GM12873 (cell line): ENCODE measurements around the gene MYRFL.

Experiments
- TF ChIP-seq, protein P1 (sequence below): IDR thresholded peaks from 2 replicates; pipeline ENCODE4 v1.5.1; 2012; ENCODE audit warnings: low read depth, mild to moderate bottlenecking, moderate library complexity, low read length, control low read depth; ENCODE audit not compliant: insufficient read depth; ENCODE audit errors: missing control alignments

MYRFL gene

GRCh38 chr12:69910694-69911093 is 85.7 kb downstream of the MYRFL start:
- TF ChIP-seq, protein P1, sequence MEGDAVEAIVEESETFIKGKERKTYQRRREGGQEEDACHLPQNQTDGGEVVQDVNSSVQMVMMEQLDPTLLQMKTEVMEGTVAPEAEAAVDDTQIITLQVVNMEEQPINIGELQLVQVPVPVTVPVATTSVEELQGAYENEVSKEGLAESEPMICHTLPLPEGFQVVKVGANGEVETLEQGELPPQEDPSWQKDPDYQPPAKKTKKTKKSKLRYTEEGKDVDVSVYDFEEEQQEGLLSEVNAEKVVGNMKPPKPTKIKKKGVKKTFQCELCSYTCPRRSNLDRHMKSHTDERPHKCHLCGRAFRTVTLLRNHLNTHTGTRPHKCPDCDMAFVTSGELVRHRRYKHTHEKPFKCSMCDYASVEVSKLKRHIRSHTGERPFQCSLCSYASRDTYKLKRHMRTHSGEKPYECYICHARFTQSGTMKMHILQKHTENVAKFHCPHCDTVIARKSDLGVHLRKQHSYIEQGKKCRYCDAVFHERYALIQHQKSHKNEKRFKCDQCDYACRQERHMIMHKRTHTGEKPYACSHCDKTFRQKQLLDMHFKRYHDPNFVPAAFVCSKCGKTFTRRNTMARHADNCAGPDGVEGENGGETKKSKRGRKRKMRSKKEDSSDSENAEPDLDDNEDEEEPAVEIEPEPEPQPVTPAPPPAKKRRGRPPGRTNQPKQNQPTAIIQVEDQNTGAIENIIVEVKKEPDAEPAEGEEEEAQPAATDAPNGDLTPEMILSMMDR: no peak

GRCh38 chr12:69913526-69913925 is 88.5 kb downstream of the MYRFL start:
- TF ChIP-seq, protein P1: no peak

- TF ChIP-seq, protein P1: no peak
These were observed 90.9 kb downstream of the MYRFL start for GRCh38 chr12:69915964-69916363.

DNA sequence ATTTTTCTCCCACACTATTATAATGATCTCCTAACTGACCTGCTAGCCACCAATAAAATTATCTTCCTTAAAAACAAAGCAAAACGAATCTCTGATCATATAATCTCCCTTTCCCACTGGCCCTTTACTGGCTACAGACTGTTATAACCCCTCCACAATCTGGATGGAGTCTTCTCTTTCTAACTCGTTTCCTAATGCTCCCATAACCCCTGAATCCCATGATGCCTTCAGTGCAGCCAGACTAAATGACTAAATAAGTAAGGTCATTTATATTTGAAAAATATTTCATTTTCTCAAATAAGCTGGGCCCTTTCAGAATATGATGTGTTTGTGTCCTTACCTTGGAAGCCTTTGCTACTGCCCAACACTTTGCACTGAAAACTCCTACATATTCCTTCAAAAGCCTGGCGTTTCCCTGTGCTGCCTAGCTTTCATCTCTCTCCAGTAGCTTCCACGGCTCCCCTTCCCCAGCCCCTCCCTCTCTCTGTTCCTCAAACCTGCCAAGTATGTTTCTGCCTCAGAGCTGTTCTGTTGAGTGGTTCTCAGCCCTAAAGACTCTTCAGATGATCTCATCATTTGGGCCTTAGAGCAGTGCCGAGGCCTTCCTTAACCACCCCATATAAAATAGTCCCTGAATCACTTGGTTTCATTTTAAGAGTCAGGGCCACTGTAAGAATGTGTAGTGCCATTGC is 91.7 kb downstream of the MYRFL start:
- TF ChIP-seq, protein P1: no peak

- TF ChIP-seq, protein P1: no peak
These were observed 93.3 kb downstream of the MYRFL start for GRCh38 chr12:69918287-69918686.

DNA sequence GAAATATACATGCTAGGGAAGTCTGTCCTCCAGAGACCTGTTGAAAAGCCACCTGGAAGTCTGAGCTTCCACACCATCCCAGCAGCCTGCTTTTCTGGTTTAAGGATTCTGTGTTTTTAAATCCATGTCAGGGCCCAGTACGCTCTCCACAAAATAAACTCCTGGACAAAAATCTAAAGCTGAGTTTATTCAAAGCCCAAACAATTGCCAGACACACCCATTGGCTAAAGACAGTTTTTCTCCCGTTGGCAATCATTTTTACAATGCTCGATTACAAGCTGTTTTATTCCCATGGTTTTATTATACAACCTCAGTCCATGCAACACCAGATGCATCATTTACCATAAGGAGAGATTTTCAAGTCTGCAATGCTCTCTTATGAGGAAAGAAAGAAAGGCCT is 94.5 kb downstream of the MYRFL start:
- TF ChIP-seq, protein P1: no peak

DNA sequence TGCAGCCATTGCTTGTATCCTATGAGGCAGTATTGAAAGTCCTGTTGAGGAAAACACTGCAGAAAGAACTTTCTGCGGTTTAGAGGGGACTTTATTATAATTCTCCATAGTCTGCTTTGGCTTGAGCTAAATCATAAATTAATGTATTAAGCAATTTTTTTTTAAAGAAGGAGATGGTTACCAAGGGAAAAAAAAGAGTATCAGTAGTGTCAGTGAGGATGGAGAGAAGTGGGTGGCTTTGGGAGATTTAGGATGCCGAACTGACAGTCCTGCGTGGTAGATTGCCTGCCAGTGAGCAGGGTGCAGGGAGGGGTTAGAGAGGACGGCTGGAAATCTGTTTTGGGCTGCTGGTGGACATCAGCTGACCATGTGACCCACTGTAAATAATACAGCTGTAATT is 96.8 kb downstream of the MYRFL start:
- TF ChIP-seq, protein P1: no peak
